NCI-H510A treated with DMSO at 0.1 percent for 48 hours (cell line): ENCODE measurements around the gene SMARCA4.
"Not testable (repeated sequence)": the region's sequence is repeated elsewhere in the genome, so short reads cannot be mapped to it uniquely, and the experiment has no call there.

ENCODE experiments used
- DNase-seq: peaks from one replicate; lab custom pipeline; 2025; lab: John Stamatoyannopoulos, UW

SMARCA4 gene

DNA sequence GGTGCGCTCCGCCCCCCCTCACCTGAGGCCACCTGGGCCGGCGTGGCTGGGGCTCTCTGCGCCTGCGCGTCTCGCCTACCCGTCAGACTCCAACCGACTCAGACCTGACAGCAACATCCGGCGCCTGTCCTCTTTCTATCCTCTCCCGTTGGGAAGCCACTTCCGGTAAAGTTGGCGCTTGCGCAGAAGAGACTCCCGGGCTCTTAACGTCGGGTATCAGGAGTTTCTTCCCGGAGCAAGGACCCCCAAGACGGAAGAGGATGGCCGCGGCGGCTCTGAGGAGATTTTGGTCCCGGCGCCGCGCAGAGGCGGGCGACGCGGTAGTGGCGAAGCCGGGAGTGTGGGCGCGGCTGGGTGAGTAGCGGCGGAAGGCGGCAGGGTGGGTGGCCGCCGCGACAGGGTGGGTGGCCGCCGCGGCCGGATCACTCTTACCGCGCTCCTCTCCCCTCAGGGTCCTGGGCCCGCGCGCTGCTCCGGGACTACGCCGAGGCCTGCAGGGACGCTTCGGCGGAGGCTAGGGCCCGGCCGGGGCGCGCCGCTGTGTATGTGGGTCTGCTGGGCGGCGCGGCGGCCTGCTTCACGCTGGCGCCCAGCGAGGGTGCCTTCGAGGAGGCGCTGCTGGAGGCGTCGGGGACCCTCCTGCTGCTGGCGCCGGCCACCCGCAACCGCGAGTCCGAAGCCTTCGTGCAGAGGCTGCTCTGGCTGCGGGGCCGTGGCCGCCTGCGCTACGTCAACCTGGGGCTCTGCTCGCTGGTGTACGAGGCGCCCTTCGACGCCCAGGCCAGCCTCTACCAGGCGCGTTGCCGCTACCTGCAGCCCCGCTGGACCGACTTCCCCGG lies 32.0 kb upstream of the SMARCA4 start, which contains the start of the genes TIMM29 and YIPF2:
TSS of gene TIMM29 (plus strand) at position 249 of the 839 bp plus-strand sequence. CDS start at position 261, 12 bp downstream.
TSS of gene YIPF2 (minus strand) at position 77 of the 839 bp plus-strand sequence. CDS start 229 bp downstream, outside the sequence.
- DNase-seq, result peak; percentile 99

DNA sequence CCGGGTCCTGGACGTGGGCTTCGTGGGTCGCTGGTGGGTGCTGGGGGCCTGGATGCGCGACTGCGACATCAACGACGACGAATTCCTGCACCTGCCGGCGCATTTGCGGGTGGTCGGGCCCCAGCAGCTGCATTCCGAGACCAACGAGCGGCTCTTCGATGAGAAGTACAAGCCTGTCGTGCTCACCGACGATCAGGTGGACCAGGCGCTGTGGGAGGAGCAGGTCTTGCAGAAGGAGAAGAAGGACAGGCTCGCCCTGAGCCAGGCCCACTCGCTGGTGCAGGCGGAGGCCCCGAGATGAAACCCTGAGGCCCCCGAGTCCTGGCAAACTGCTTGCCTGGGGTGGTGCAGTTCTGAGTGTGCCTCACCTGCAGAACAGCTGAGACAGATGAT lies 31.4 kb upstream of the SMARCA4 start:
- DNase-seq, result no peak

DNA sequence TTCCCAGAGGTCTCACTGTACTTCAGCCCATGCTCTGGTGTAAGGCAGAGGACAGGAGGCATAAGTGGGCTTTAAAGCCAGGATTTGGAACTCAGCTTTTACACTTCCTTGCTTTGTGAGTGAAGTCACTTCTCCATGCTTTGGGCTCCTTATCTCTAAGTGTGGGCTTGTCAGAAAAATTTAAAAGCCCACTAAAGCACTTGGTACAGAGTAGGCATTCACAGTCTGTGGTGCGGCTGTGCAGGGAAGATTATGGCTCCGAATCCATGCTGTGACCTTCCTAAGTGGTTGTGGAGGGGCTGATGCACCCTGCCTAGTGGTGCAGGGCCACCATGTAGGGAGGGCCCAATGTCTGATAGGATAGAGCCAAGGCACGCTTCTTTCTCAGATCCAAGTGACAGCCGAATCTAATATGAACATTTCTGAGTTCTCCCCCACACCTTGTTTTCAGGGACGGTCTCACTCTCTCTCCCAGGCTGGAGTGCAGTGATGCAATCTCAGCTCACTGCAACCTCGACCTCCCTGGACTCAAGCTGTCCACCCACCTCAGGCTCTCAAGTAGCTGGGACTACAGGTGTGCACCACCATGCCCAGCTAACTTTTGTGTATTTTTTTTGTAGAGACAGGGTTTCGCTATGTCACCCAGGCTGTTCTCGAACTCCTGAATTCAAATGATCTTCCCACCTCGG lies 25.3 kb upstream of the SMARCA4 start:
- DNase-seq, result no peak

DNA sequence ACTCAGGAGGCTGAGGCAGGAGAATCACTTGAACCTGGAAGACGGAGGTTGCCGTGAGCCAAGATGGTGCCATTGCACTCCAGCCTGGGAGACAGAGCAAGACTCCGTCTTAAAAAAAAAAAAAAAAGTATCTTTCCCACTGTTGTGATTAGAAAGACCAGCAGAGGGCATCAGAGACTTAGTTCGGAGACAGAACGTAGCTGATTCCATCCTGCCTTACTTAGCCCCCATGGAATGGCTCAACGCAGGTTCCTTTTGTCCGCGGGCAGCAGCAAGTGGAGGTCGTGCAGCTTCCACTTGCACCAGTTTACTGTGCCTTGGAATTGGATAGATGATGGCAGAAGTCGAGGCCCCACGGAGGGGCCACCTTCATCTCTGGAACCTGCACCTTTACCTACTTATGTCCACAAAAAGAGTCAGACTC lies 24.2 kb upstream of the SMARCA4 start:
- DNase-seq, result peak; percentile 94

- not testable (repeated sequence) for DNase-seq
Observed at GRCh38 chr19:10941649-10942048, 19.2 kb upstream of the SMARCA4 start.

DNA sequence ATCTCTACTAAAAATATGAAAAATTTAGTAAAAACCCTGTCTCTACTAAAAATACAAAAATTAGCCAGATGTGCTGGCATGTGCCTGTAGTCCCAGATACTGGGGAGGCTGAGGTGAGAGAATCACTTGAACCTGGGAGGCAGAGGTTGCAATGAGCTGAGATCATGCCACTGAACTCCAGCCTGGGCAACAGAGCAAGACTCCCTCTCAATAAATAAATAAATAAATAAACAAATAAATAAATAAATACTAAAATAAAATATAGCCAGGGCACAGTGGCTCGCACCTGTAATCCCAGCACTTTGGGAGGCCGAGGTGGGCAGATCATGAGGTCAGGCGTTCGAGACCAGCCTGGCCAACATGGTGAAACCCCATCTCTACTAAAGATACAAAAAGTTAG lies 17.4 kb upstream of the SMARCA4 start:
- not testable (repeated sequence) for DNase-seq

DNA sequence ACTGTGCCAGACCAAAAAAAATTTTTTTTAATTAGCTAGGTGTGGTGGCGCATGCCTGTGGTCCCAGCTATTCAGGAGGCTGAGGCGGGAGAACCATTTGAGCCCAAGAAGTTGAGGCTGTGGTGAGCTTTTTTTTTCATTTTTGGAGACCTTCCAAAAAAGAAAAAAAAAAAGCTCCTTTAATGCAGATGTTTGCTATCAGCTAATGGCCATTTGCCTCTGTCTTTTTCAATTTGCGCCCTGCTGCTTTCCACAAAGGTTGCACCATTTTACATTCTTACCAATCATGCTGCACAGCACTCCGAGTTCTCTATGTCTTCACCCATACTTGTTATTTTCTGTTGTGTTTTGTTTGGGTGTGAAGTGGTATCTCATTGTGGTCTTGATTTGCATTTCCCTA lies 15.6 kb upstream of the SMARCA4 start:
- no peak for DNase-seq

DNA sequence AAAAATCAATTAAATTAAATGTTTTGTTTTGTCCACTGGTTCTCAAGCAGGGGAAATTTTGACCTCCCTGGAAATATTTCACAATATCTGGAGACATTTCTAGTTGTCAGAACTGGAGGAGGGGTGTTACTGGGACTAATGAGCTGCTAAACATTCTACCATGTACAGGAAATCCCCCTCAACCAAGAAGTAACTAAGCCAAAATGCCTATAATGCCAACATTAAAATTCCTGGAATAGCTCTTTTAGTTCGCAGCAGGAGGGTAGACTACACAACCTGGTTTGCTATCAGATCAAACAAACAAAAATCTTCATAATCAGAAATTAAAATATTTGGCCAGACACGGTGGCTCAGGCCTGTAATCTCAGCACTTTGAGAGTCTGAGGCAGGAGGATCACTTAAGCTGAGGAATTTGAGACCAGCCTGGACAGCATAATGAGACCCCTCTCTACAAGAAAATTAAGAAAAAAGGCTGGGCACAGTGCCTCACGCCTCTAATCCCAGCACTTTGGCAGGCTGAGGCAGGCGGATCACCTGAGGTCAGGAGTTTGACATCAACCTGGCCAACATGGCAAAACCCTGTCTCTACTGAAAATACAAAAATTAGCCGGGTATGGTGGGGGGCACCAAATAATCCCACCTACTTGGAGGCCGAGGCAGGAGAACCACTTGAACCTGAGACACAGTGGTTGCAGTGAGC lies 13.7 kb upstream of the SMARCA4 start:
- no peak for DNase-seq

DNA sequence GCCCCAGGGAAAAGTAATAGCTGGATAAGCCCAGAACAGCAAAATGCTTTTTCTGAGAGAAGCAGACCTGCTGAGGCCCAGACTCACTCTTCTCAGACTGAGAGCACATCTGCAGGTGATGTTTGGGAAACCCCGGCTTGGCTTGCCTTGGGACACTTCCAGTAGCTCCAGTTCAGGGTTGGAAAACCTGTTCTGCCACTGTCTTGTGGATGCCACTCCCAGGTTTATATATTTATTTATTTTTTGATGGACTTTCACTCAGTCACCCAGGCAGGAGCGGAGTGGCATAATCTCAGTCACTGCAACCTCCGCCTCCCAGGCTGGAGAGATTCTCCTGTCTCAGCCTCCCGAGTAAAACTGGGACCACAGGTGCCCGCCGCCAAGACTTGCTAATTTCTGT lies 8.0 kb upstream of the SMARCA4 start:
- peak; percentile 63 for DNase-seq

GRCh38 chr19:10959277-10959968 lies 1.4 kb upstream of the SMARCA4 start:
- not testable (repeated sequence) for DNase-seq

GRCh38 chr19:10961073-10961860 lies 437 bp downstream of the SMARCA4 start:
- peak; percentile 28 for DNase-seq

DNA sequence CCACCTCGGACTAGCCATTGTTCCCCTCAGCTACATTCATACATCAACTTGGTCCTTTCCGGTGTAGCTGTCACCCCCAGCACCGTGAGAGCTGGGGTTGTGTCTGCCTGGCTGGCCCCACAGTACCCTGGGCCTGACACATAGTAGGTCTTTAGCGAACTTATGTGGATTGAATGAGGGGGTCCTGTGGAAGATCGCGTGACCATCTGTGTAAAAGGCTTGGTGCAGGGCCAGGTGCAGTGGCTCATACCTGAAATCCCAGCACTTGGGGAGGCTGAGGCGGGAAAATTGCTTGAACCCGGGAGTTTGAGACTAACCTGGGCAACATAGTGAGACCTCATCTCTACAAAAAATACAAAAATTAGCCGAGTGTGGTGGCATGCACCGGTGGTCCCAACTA lies 2.0 kb downstream of the SMARCA4 start:
- DNase-seq, result no peak

- DNase-seq, result no peak
Observed at GRCh38 chr19:10963865-10964264, 3.0 kb downstream of the SMARCA4 start.

- DNase-seq, result no peak
Observed at GRCh38 chr19:10964903-10965302, 4.1 kb downstream of the SMARCA4 start.

- no peak for DNase-seq
Observed at GRCh38 chr19:10965398-10965797, 4.6 kb downstream of the SMARCA4 start.

DNA sequence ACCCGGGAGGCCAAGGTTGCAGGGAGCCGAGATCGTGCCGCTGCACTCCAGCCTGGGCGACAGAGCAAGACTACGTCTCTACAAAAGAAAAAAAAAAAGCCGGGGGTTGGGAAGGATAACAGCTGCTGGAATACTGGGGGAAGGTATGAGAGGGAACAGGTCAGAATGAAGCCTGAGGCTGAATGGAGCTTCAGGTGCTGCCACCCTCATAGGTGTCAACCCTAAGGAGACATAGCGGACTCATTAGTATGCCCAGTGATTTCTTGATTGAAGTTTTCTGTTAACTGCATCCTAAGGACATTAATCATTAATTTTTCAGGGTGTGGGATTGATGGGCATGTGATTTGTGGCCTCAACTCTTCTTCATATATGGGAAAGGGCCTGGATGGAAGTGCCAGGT lies 6.0 kb downstream of the SMARCA4 start:
- DNase-seq, result no peak

GRCh38 chr19:10968527-10969135 lies 7.8 kb downstream of the SMARCA4 start:
- peak; percentile 69 for DNase-seq

- no peak for DNase-seq
Observed at GRCh38 chr19:10971107-10971726, 10.4 kb downstream of the SMARCA4 start.

- no peak for DNase-seq
Observed at GRCh38 chr19:10975374-10976130, 14.7 kb downstream of the SMARCA4 start.
